ENCODE measurements around the gene KRT14. TPM values are rescaled to one million over a fixed set of nuclear protein-coding genes. Genes with fewer than 3 reads are reported as not detected.
"Not testable (repeated sequence)": the region's sequence is repeated elsewhere in the genome, so short reads cannot be mapped to it uniquely, and the experiment has no call there.

Gene KRT14
- total RNA-seq, 1 experiment from 2014 or later = 0.15 TPM

- DNase-seq (no peak), ATAC-seq (no peak)
- Histone ChIP-seq H3K9me3 (ENCODE audit: low read length) (no peaks in the 10 kb centered on the region), H3K9me2 (replicated peaks; ENCODE audit: low read length) (no peaks in the 10 kb centered on the region), H2AFZ (ENCODE audit: low read length) (no peak overlapping the region), H3K4me3 (ENCODE audit: low read length) (no peak overlapping the region), H3K4me2 (ENCODE audit: low read length) (no peak overlapping the region), H4K20me1 (ENCODE audit: low read length) (no peaks in the 10 kb centered on the region), H3K36me3 (ENCODE audit: low read depth, low read length) (no peaks in the 10 kb centered on the region), H3K4me1 (ENCODE audit: insufficient read depth, low read length) (no peaks in the 10 kb centered on the region), H3K27ac (ENCODE audit: low read length) (no peak overlapping the region), H3F3A (ENCODE audit: low read length, unreplicated experiment) (no peaks in the 10 kb centered on the region), H3K9ac (ENCODE audit: low read length) (no peak overlapping the region), H3K79me2 (ENCODE audit: low read length) (no peaks in the 10 kb centered on the region), H3K27me3 (ENCODE audit: low read length) (no peaks in the 10 kb centered on the region)
- ChIA-PET POLR2A (ENCODE audit: unreplicated experiment) (no interaction called here), CTCF (no interaction called here)
- no TSS peak for BruUV-seq (replicated peaks)
- intact Hi-C loops (cut with micrococcal nuclease) = no loop called here
- TF ChIP-seq EZH2phosphoT487 (IDR thresholded peaks at IDR 0.05; ENCODE audit: borderline replicate concordance, low read length) (no peak), EZH2 (IDR thresholded peaks at IDR 0.05; ENCODE audit: low read length, unreplicated experiment) (no peak), CTCF (conservative IDR thresholded peaks at IDR 0.05; ENCODE audit: low read depth, low read length) (no peak)
Measured at GRCh38 chr17:41588126-41588810, 1.6 kb upstream of the KRT14 start.

GRCh38 chr17:41585301-41586056 is 1.2 kb downstream of the KRT14 start:
- ChIA-PET CTCF (no interaction called here), POLR2A (ENCODE audit: unreplicated experiment) (no interaction called here)
- Histone ChIP-seq H3F3A (ENCODE audit: low read length, unreplicated experiment) (no peaks in the 10 kb centered on the region), H3K9me2 (replicated peaks; ENCODE audit: low read length) (no peaks in the 10 kb centered on the region), H3K27ac (ENCODE audit: low read length) (no peak overlapping the region), H3K79me2 (ENCODE audit: low read length) (no peaks in the 10 kb centered on the region), H3K4me1 (ENCODE audit: insufficient read depth, low read length) (peaks cover 9% of the 10 kb centered on the region), H2AFZ (ENCODE audit: low read length) (no peak overlapping the region), H3K9me3 (ENCODE audit: low read length) (no peaks in the 10 kb centered on the region), H3K36me3 (ENCODE audit: low read depth, low read length) (no peaks in the 10 kb centered on the region), H4K20me1 (ENCODE audit: low read length) (no peaks in the 10 kb centered on the region), H3K4me3 (ENCODE audit: low read length) (no peak overlapping the region), H3K9ac (ENCODE audit: low read length) (no peak overlapping the region), H3K27me3 (ENCODE audit: low read length) (no peaks in the 10 kb centered on the region), H3K4me2 (ENCODE audit: low read length) (no peak overlapping the region)
- intact Hi-C loops (cut with micrococcal nuclease) = no loop called here
- no peak for TF ChIP-seq CTCF (conservative IDR thresholded peaks at IDR 0.05; ENCODE audit: low read depth, low read length)
- TF ChIP-seq EZH2 (IDR thresholded peaks at IDR 0.05; ENCODE audit: low read length, unreplicated experiment) = no peak
- TF ChIP-seq EZH2phosphoT487 (IDR thresholded peaks at IDR 0.05; ENCODE audit: borderline replicate concordance, low read length) = no peak
- DNase-seq (no peak), ATAC-seq (no peak)
- no TSS peak for BruUV-seq (replicated peaks)

GRCh38 chr17:41584331-41584927 is 2.3 kb downstream of the KRT14 start:
- H3K36me3 ChIP-seq (ENCODE audit: low read depth, low read length); H3K79me2 ChIP-seq (ENCODE audit: low read length); CTCF ChIA-PET; H3K27ac ChIP-seq (ENCODE audit: low read length); H3K9me3 ChIP-seq (ENCODE audit: low read length); H3K9me2 ChIP-seq (replicated peaks; ENCODE audit: low read length); DNase-seq; H3K27me3 ChIP-seq (ENCODE audit: low read length); H4K20me1 ChIP-seq (ENCODE audit: low read length); H2AFZ ChIP-seq (ENCODE audit: low read length); H3F3A ChIP-seq (ENCODE audit: low read length, unreplicated experiment); H3K4me2 ChIP-seq (ENCODE audit: low read length); ATAC-seq; POLR2A ChIA-PET (ENCODE audit: unreplicated experiment); H3K4me3 ChIP-seq (ENCODE audit: low read length); H3K9ac ChIP-seq (ENCODE audit: low read length); intact Hi-C loops (cut with micrococcal nuclease); BruUV-seq (replicated peaks): not testable (repeated sequence)
- H3K4me1 ChIP-seq (ENCODE audit: insufficient read depth, low read length) = peaks cover 18% of the 10 kb centered on the region
